Gastrocnemius medialis (tissue), 4 donors: Measurements from ENCODE around the gene PRKAB1. TPM values are rescaled to one million over a fixed set of nuclear protein-coding genes. Genes with fewer than 3 reads are reported as not detected.

Source experiments
- ATAC-seq, 2 donors: fragments of 150-250 bp; one replicate each; pipeline ENCODE4 v1.9.1; 2016
- DNase-seq, 2 donors: peaks; one replicate each; pipeline ENCODE4 v3.0.0-alpha.2; 2019
- H3K27ac ChIP-seq, 4 donors: fragments of 200-600 bp; sonication (generic); 1 replicate in 1 of 4; 2 replicates in 3 of 4; pipeline ENCODE4 v1.5.1; 2016 to 2018; ENCODE audit warnings: mild to moderate bottlenecking in 2 of 4, moderate library complexity in 1 of 4
- H3K27me3 ChIP-seq, 3 donors: fragments of 200-600 bp; sonication (generic) in 2 of 3; 1 replicate in 1 of 3; 2 replicates in 2 of 3; pipeline versions ENCODE4 v1.5.1 to v1.6.0; 2016 to 2019; ENCODE audit warnings: mild to moderate bottlenecking in 1 of 3, moderate library complexity in 1 of 3
- H3K36me3 ChIP-seq, 2 donors: fragments of 200-600 bp; sonication (generic) in 1 of 2; one replicate each; pipeline ENCODE4 v1.5.1; 2017 to 2018
- H3K4me1 ChIP-seq, 2 donors: fragments of 200-600 bp; sonication (generic) in 1 of 2; one replicate each; pipeline ENCODE4 v1.5.1; 2016 to 2017; ENCODE audit warnings: mild to moderate bottlenecking in 2 of 2
- H3K4me3 ChIP-seq, 4 donors: fragments of 200-600 bp; sonication (generic) in 3 of 4; 1 replicate in 1 of 4; 2 replicates in 3 of 4; pipeline ENCODE4 v1.5.1; 2016 to 2019; ENCODE audit warnings: mild to moderate bottlenecking in 2 of 4
- H3K9me3 ChIP-seq, 3 donors: fragments of 200-600 bp; sonication (generic) in 2 of 3; 1 replicate in 1 of 3; 2 replicates in 2 of 3; pipeline ENCODE4 v1.5.1; 2016 to 2019
- POLR2A ChIP-seq, 2 donors: fragments of 450-650 bp; IDR thresholded peaks; one replicate each; pipeline ENCODE4 v1.6.1; 2017; ENCODE audit warnings: antibody characterized with exemption in 2 of 2, mild to moderate bottlenecking in 2 of 2, moderate library complexity in 2 of 2
- in situ Hi-C, 4 donors: fragments of 200-750 bp; cut with MboI; loops; one replicate each; pipeline versions ENCODE4 v1.15.0 to v1.8.0; 2017; ENCODE audit warnings: low sequenced_read_pairs in 4 of 4
- intact Hi-C: fragments of 100-400 bp; cut with DNase I; formaldehyde crosslinking; loops from one replicate; pipeline ENCODE4 v1.15.1; 2023; ENCODE audit warnings: low total_unique reads
- total RNA-seq, 4 donors: library from RNA; depleted of rRNA; stranded (reverse); fragments of >200 nt; gene quantifications; one replicate each; pipeline versions ENCODE4 v1.1.0 to v1.2.3, GENCODE V29; 2016
- TF ChIP-seq, protein P1 (sequence below), 5 experiments: fragments of 450-650 bp in 3 of 5; fragments of 200-600 bp in 2 of 5; sonication (generic) in 2 of 5; IDR thresholded peaks in 4 of 5; conservative IDR thresholded peaks in 1 of 5; 1 replicate in 4 of 5; 2 replicates in 1 of 5; pipeline ENCODE4 v1.5.1; 2016 to 2019; ENCODE audit warnings: antibody characterized with exemption in 5 of 5, mild to moderate bottlenecking in 3 of 5, moderate library complexity in 3 of 5

PRKAB1 gene
- total RNA-seq, 4 donors from 2014 or later, result 7.1 to 21.0 (median 17.6) TPM

DNA sequence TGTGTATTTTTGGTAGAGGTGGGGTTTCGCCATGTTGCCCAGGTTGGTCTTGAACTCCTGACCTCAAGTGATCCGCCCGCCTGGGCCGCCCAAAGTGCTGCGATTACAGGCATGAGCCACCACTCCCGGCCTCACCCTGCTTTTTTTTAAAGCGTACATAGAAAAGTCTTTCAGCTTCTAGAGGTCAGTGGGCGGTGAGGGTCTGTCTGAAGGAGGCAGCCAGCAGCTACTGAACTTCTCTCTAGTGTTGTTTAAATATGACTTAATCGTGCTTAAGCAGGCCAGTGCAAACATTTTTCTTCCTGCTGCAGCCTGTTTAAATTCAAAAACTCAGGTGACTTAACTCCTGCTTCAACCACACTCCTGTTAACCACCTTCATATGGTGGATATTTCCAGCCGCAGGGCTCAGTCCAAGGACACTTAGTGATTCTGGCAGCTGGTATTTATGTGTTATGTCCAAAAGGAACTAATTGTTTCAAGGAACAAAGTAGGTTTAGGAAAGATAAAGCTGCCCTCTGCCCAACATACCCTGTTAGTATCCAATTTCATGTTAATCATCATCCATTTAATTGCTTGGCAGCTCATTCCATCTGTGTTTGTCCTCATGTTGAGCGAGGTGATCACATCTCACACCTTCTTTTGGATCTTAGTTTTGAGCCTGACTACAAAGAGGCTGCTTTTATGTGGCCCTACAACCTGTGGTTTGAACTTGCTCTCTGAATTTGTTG, 2.0 kb downstream of the PRKAB1 start:
- H3K27ac ChIP-seq, result peak overlapping the region; percentile 50 to 96 (median 56)
- TF ChIP-seq, protein P1, sequence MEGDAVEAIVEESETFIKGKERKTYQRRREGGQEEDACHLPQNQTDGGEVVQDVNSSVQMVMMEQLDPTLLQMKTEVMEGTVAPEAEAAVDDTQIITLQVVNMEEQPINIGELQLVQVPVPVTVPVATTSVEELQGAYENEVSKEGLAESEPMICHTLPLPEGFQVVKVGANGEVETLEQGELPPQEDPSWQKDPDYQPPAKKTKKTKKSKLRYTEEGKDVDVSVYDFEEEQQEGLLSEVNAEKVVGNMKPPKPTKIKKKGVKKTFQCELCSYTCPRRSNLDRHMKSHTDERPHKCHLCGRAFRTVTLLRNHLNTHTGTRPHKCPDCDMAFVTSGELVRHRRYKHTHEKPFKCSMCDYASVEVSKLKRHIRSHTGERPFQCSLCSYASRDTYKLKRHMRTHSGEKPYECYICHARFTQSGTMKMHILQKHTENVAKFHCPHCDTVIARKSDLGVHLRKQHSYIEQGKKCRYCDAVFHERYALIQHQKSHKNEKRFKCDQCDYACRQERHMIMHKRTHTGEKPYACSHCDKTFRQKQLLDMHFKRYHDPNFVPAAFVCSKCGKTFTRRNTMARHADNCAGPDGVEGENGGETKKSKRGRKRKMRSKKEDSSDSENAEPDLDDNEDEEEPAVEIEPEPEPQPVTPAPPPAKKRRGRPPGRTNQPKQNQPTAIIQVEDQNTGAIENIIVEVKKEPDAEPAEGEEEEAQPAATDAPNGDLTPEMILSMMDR (IDR thresholded peaks at IDR 0.05 in 4 of 5, conservative IDR thresholded peaks at IDR 0.05 in 1 of 5), result no peak
- TF ChIP-seq POLR2A (IDR thresholded peaks at IDR 0.05), result no peak
- H3K36me3 ChIP-seq, result peaks cover 3 to 36% of the 10 kb centered on the region in 2 donors
- no peaks in the 10 kb centered on the region for H3K9me3 ChIP-seq
- intact Hi-C loops, result loop anchor here (2.0 to 10.0 kb wide), 4 partner anchors 49 to 425 kb away; partner anchors contain the start of gene TMEM233
- in situ Hi-C loops, result loop anchor here in 2 of 4 donors (10.0 to 25.0 kb wide), 2 partner anchors 225 to 233 kb away; no protein-coding TSS in a partner anchor
- no peaks in the 10 kb centered on the region for H3K27me3 ChIP-seq
- peak overlapping the region in 2 of 4 donors; percentile 4 to 14 for H3K4me3 ChIP-seq
- peaks cover 29 to 54% of the 10 kb centered on the region in 2 donors for H3K4me1 ChIP-seq
- ATAC-seq, result peak in 1 of 2 donors; percentile 66
- peak in 1 of 2 donors; percentile 30 for DNase-seq

DNA sequence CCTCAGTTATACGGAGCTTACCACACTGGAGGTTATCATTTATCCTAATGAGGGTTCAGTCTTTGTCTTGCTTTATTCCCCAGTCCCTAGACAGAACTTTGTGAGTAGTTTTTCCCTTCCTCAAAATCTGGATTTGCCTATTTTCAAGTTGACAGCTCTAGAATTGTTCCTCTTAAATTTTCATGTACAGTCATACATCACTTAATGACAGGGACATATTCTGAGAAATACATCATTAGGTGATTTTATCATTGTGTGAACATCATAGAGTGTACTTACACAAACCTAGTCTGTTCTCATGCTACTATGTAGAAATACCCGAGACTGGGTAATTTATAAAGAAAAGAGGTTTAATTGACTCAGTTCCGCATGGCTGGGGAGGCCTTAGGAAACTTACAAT, 3.1 kb downstream of the PRKAB1 start:
- H3K27me3 ChIP-seq, result no peaks in the 10 kb centered on the region
- peaks cover 29 to 59% of the 10 kb centered on the region in 2 donors for H3K4me1 ChIP-seq
- intact Hi-C loops, result loop anchor here (2.0 kb wide), 1 partner anchor 48 kb away; no protein-coding TSS in a partner anchor
- H3K4me3 ChIP-seq, result no peak overlapping the region
- H3K36me3 ChIP-seq, result peaks cover 7 to 48% of the 10 kb centered on the region in 2 donors
- no peak for ATAC-seq
- no peak for DNase-seq
- no peak for TF ChIP-seq POLR2A (IDR thresholded peaks at IDR 0.05)
- TF ChIP-seq, protein P1 (IDR thresholded peaks at IDR 0.05 in 4 of 5, conservative IDR thresholded peaks at IDR 0.05 in 1 of 5), result no peak
- peak overlapping the region; percentile 0 to 96 (median 50) for H3K27ac ChIP-seq
- in situ Hi-C loops, result loop anchor here in 1 of 4 donors (25.0 kb wide), 1 partner anchor 234 kb away; no protein-coding TSS in a partner anchor
- no peaks in the 10 kb centered on the region for H3K9me3 ChIP-seq

DNA sequence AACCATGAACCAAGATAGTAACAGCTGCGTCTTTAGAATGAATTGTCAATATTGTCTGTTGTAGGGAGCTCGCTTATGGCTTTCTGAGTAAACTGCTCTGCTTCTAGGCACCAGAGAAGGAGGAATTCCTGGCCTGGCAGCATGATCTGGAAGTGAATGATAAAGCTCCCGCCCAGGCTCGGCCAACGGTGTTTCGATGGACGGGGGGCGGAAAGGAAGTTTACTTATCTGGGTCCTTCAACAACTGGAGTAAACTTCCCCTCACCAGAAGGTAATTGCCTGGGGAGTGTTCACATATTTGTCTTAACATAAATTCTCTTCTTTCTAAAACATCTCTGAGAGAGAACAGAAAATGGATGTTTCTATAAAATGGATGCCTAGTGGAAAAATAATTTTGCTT, 4.3 kb downstream of the PRKAB1 start:
- Histone ChIP-seq H3K36me3 (peaks cover 7 to 59% of the 10 kb centered on the region in 2 donors), H3K27me3 (no peaks in the 10 kb centered on the region), H3K4me3 (no peak overlapping the region), H3K27ac (peak overlapping the region; percentile 44 to 96 (median 58)), H3K4me1 (peaks cover 25 to 50% of the 10 kb centered on the region in 2 donors), H3K9me3 (no peaks in the 10 kb centered on the region)
- ATAC-seq (no peak), DNase-seq (no peak)
- intact Hi-C loops (no loop called here), in situ Hi-C loops (loop anchor here in 1 of 4 donors (25.0 kb wide), 1 partner anchor 235 kb away; no protein-coding TSS in a partner anchor)
- TF ChIP-seq, protein P1 (IDR thresholded peaks at IDR 0.05 in 4 of 5, conservative IDR thresholded peaks at IDR 0.05 in 1 of 5), result no peak
- TF ChIP-seq POLR2A (IDR thresholded peaks at IDR 0.05), result no peak

DNA sequence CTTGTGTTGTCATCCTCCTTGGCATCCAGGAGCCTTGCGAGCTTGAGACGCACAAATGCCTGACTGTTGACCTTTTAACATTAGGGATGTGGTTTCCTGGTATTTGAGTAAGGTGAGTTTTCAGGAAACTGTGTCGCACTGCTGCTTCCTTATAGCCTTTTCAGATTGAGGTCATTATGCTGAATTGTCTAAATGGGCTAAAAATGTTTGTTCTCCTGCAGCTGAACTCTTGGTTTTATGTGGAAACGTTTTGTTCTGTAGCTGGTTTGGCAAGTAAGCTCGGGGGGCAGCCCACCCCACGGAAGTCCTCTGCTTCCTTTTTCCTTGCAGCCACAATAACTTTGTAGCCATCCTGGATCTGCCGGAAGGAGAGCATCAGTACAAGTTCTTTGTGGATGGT, 5.7 kb downstream of the PRKAB1 start:
- Histone ChIP-seq H3K9me3 (no peaks in the 10 kb centered on the region), H3K4me3 (no peak overlapping the region), H3K27me3 (no peaks in the 10 kb centered on the region), H3K36me3 (peaks cover 7 to 74% of the 10 kb centered on the region in 2 donors), H3K4me1 (peaks cover 20 to 47% of the 10 kb centered on the region in 2 donors), H3K27ac (peak overlapping the region; percentile 44 to 96 (median 68))
- intact Hi-C loops (no loop called here), in situ Hi-C loops (loop anchor here in 1 of 4 donors (25.0 kb wide), 1 partner anchor 236 kb away; no protein-coding TSS in a partner anchor)
- ATAC-seq (peak in 1 of 2 donors; percentile 61), DNase-seq (no peak)
- TF ChIP-seq, protein P1 (IDR thresholded peaks at IDR 0.05 in 4 of 5, conservative IDR thresholded peaks at IDR 0.05 in 1 of 5), result no peak
- TF ChIP-seq POLR2A (IDR thresholded peaks at IDR 0.05), result no peak
